ENCODE measurements around the gene ABT1.

The ABT1 gene

GRCh38 chr6:26607434-26608230 lies 10.9 kb downstream of the ABT1 start:
- no peak for DNase-seq

DNA sequence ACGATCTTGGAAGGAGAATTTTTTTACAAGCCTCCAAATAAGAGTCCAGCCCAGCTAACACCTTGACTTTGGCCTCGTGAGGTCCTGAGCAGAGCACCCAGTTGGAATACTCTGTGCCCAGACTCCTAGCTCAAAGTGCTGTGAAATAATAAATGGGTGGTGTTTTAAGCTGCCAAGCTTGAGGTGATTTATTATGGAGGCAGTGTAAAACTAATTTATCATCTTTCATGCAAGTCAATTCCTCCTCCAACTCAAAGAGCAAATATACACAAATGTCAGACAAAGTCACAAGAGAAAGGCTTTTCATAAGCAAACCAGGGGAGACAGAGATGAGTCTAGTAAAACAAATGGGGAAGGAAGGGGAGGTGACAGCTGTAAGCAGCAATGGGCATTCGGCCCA lies 12.7 kb downstream of the ABT1 start:
- no peak for DNase-seq

DNA sequence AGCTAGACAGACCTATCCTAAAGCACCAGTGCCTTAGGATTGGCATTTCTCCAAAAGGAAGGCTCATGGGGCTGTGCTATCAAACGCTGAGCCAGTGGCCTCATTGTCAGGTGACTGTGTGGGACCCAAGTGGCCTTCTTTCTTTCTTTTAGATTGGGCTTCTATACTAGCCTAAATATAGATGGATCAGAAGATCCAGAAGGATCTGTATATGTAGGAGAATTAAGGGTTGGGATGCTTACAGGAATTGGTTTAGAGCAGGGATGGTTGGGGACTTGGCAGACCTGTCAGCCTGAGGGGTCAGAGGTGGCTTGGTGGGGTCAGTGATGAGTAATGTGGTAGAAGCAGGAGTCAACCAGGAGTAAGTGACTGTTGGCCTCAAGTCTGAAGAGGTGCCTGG lies 14.8 kb downstream of the ABT1 start:
- DNase-seq: no peak

- no peak for DNase-seq
Measured at GRCh38 chr6:26613201-26613600, 16.4 kb downstream of the ABT1 start.

GRCh38 chr6:26613689-26614683 lies 17.2 kb downstream of the ABT1 start:
- DNase-seq: no peak

DNA sequence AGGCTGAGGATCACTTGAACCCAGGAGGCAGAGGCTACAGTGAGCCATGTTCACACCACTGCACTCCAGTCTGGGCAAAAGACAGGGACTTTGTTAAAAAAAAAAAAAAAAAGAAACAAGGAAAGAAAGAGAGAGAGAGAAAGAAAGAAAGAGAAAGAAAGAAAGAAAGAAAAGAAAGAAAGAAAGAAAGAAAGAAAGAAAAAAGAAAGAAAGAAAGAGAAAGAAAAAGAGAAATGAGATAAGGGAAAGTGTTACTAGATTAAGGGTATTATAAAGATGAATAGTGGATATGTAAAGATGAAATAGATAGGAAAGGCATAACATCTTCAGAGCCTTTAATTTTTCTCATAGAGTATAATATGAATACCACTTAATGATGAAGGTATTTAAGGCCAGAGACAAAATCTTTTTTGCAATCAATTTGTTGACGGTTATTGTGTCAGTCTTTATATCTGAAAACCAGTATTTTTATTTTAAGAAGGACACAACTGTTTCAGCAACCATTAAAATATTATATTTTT lies 26.6 kb downstream of the ABT1 start:
- DNase-seq: no peak

- no peak for DNase-seq
Measured at GRCh38 chr6:26624557-26624956, 27.8 kb downstream of the ABT1 start.

DNA sequence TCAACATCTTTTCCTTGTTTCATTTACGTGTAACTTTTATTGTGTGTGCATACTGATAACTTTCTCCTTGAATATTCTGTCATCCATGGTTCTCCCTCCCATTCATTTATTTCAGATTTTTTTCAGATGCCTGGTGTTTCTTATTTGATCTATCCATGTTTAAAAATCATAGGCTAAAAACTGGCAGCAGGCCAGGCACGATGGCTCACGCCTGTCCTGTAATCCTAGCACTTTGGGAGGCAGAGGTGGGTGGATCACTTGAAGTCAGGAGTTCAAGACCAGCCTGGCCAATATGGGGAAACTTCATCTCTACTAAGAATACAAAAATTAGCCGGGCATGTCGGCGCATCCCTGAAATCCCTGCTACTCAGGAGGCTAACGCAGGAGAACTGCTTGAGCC lies 31.1 kb downstream of the ABT1 start:
- no peak for DNase-seq

DNA sequence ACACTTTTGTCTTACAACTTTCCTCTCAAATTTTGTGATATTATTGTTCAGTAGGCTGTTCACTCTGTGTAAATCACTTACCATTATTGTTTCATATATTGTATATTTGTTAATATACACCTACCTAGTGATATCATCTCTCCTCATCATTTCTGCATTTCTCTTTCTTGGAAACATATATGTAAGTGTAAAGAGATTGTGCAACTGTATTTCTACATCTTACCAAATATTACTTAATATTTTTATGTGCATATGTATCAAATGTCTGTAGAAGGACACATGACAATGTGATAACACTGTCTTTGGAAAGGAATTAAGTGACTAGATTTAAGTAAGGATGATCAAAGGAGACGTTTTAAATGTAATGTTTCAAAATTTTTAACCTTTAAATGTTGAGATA lies 32.6 kb downstream of the ABT1 start:
- no peak for DNase-seq

DNA sequence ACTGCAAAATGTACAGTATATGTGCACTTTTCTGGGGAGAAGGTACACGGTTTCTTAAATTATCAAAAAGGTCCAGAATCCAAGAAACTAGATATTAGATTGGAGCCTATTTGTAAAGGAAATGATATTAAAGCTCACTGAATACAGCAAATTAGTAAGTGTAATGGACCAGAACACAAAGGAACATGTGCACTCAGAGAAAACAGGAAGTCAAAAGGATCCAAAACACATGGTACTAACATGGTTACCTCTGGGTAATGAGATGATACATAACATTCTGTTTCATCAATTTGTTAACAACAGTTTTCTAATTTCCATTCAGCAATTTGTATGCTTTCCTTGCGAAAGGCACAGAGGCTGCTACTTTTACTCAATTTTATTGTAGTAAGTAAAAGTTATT lies 44.1 kb downstream of the ABT1 start:
- DNase-seq: no peak

DNA sequence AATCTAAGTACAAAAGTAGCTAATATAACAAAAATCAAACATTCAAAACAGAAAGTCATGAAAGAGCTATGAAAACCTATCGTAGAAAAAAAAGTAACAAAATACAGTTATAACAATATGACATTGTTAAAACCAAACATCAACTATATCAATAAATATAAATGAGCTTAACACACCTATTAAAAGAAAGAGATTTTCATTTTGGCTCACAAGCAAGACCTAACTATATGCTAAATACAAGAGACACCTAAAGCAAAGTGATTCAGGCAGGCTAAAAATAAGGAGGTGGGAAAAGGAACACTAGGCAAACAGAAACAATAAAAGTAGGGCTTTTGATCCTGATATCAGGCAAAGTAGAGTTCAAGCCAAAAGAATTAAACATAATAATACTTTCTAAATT lies 49.3 kb downstream of the ABT1 start:
- no peak for DNase-seq

All from activated CD8-positive, alpha-beta memory T cell treated with anti-CD3 and anti-CD28 coated beads, Interleukin-2, amount 50 U/mL, for 48 hours (primary cell).